Measurements from ENCODE around the gene PPP6R2. TPM values are rescaled to one million over a fixed set of nuclear protein-coding genes. Genes with fewer than 3 reads are reported as not detected.

The PPP6R2 gene, protein sequence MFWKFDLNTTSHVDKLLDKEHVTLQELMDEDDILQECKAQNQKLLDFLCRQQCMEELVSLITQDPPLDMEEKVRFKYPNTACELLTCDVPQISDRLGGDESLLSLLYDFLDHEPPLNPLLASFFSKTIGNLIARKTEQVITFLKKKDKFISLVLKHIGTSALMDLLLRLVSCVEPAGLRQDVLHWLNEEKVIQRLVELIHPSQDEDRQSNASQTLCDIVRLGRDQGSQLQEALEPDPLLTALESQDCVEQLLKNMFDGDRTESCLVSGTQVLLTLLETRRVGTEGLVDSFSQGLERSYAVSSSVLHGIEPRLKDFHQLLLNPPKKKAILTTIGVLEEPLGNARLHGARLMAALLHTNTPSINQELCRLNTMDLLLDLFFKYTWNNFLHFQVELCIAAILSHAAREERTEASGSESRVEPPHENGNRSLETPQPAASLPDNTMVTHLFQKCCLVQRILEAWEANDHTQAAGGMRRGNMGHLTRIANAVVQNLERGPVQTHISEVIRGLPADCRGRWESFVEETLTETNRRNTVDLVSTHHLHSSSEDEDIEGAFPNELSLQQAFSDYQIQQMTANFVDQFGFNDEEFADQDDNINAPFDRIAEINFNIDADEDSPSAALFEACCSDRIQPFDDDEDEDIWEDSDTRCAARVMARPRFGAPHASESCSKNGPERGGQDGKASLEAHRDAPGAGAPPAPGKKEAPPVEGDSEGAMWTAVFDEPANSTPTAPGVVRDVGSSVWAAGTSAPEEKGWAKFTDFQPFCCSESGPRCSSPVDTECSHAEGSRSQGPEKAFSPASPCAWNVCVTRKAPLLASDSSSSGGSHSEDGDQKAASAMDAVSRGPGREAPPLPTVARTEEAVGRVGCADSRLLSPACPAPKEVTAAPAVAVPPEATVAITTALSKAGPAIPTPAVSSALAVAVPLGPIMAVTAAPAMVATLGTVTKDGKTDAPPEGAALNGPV
- total RNA-seq, result 31.6 and 39.3 TPM in 2 replicates

GRCh38 chr22:50342651-50343540, at the start of gene PPP6R2:
Gene PPP6R2 (plus strand): TSS chr22:50343327. CDS start chr22:50393909, 50,582 bp downstream.

DNA sequence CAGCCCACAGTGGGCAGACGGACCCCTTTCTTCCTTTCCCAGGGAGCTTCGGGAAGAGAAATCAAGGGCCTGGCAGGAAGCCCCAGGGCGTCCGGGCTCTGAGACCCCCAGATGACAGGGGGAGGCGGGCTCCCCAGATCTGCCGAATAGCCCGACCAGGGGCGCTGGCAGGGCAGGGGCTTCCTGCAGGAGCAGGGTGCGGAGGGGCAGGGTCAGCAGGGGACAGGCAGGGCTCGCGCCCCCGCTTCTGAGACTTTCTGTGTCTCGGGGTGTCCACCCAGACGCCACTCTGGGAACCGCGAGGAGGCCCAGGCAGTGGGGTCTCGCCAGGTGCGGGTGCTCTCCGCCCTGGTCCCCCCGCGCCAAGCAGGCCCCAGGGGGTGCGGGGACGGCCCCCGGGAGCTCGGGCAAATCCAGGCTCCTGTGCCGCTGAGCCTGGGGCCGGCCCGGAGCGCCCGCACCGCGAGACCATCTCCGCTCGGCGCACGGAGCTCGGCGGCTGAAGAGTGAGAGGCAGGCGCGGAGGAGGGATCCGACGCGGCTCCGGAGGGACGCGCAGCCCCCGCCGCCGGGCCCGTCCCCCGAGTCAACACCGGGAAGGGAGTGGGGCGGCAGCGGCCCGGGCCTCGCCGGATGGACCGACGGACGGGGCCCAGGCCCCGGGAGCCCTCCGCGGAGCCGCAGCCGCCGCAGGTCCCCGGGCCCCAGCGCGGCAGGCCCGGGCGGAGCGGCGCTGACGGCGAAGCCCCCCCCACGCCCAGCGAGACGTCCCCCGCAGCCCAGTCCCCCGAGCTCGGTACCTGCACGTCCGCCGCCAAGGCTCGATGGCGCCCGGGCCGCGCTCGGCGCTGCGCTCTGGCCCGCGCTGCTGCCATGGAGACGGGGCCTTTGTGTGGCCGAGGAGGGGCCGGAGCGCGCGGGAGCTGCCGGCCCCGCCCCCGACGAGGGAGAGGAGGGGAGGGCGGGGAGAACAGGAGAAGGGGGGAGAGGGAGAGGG, 36.1 kb upstream of the PPP6R2 start, which contains the start of gene PLXNB2:
PLXNB2 (minus strand) TSS at position 894 of the 997 bp plus-strand sequence. CDS start 17,062 bp downstream, outside the sequence.

DNA sequence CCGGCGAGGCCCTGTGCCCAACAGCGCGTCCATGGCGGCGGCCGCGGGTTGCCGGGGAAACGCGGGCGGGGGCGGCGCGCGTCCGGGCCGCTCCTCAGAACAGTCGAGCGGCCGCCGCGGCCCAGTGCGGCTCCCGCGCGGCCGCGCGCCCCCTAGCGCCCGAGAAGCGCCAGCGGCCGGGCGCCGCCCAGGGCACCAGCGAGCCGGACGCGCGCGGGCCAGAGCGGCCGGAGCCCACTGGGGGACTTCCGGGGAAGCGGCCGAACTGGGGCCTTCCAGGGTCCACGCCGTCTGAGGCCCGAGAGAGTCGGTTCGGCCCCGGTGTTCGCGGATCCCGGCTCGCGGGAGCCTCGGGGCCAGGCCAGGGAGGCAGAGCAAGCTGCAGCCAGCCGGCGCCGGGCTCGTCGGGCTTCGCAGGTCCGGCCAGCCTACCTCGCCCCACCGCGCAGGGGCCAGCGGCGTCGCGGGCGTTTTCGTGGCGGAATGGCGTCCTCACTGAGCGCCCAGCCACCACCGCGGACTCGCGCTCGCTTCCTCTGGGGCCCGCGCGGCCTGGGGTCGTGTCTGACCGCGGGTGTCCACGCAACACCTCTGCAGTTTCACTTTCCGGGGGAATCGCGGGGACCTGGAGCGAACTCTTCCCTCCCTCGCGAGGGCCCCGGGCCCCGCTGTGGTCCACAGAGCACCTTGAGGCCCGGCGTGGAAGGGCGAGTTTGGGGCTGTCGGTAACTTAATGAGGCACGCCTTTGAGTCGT, 16.0 kb upstream of the PPP6R2 start, which contains the start of gene DENND6B:
DENND6B (minus strand) TSS at position 57 of the 755 bp plus-strand sequence; CDS start at position 33, 24 bp downstream.

GRCh38 chr22:50474710-50475651, 131.9 kb downstream of the PPP6R2 start, which contains the start of gene SBF1:
Gene SBF1 (minus strand): TSS chr22:50475035. CDS start chr22:50474840, 195 bp downstream.

GRCh38 chr22:50481440-50482106, 138.4 kb downstream of the PPP6R2 start, which contains the start of gene ADM2:
Gene ADM2 (plus strand): TSS chr22:50481543. CDS start chr22:50481848, 305 bp downstream.

DNA sequence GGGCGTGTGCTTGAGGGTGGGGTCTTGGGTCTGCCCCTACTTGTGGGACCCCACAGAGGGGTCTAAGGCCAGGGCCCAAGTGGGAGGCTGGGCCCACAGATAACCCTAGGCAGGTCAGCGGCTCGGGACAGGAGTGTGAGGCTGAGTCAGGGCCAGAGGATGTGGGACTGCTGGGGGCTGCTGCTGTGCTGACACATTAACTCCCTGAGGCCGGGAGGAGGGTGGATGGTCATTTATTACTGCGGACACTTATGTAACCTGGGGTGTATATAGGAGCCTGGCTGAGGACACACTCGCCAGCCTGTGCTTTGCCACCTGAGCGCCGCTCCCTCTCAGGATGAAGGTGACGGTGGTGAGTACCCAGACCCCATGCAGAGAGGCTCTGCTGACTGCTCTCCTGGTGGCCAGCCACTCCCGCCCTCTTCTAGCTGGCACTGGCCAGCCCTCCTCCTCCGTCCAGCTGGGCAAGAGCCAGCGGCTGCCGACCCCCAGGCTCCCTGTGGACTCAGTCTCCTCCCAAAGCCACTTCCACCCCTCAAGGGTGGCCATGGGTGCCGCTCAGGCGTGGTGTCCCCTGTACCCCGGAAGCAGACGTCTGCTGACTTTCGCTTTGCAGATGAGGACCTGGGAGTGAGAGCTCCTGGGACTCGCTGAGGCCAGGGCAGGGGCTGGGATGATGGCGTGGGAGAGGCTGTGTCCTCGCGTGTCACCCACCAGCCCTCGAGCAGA, 143.6 kb downstream of the PPP6R2 start, which contains the start of gene MIOX:
MIOX (plus strand) TSS at position 299 of the 729 bp plus-strand sequence; CDS start at position 338, 39 bp downstream.

Other genes starting within 250 kb of the PPP6R2 start
- 2.6 and 2.7 TPM in 2 replicates for gene PANX2, start 172.6 kb upstream of the PPP6R2 start, total RNA-seq
- gene TRABD, start 157.4 kb upstream of the PPP6R2 start, total RNA-seq, result 19.4 and 22.1 TPM in 2 replicates
- 18.1 and 21.4 TPM in 2 replicates for gene SELENOO, start 142.3 kb upstream of the PPP6R2 start, total RNA-seq
- gene TUBGCP6, start 98.3 kb upstream of the PPP6R2 start, total RNA-seq, result 16.3 and 17.3 TPM in 2 replicates
- gene HDAC10, start 92.1 kb upstream of the PPP6R2 start, total RNA-seq, result 29.0 and 29.2 TPM in 2 replicates
- gene MAPK12, start 81.6 kb upstream of the PPP6R2 start, total RNA-seq, result 24.5 and 31.3 TPM in 2 replicates
- gene MAPK11, start 72.9 kb upstream of the PPP6R2 start, total RNA-seq, result 8.3 and 12.4 TPM in 2 replicates
- 211 and 212 TPM in 2 replicates for gene PLXNB2, start 35.7 kb upstream of the PPP6R2 start, total RNA-seq
- 1.1 and 1.4 TPM in 2 replicates for gene DENND6B, start 16.3 kb upstream of the PPP6R2 start, total RNA-seq
- 40.4 and 54.6 TPM in 2 replicates for gene SBF1, start 131.7 kb downstream of the PPP6R2 start, total RNA-seq
- 2.0 and 9.4 TPM in 2 replicates for gene ADM2, start 138.2 kb downstream of the PPP6R2 start, total RNA-seq
- gene MIOX, start 143.5 kb downstream of the PPP6R2 start, total RNA-seq, result not detected in 2 replicates
- 66.0 and 69.6 TPM in 2 replicates for gene LMF2, start 164.4 kb downstream of the PPP6R2 start, total RNA-seq
- 17.7 and 20.5 TPM in 2 replicates for gene NCAPH2, start 164.9 kb downstream of the PPP6R2 start, total RNA-seq
- gene SCO2, start 182.3 kb downstream of the PPP6R2 start, total RNA-seq, result 1.5 and 4.2 TPM in 2 replicates
- gene TYMP, start 186.7 kb downstream of the PPP6R2 start, total RNA-seq, result 31.7 and 36.5 TPM in 2 replicates
- not detected in 2 replicates for gene KLHDC7B, start 202.6 kb downstream of the PPP6R2 start, total RNA-seq
- 3.5 TPM in 1 of 2 replicates, not detected in the other for gene SYCE3, start 219.6 kb downstream of the PPP6R2 start, total RNA-seq
- gene CPT1B, start 235.1 kb downstream of the PPP6R2 start, total RNA-seq, result 0.12 and 0.98 TPM in 2 replicates
- 16.0 and 18.5 TPM in 2 replicates for gene CHKB, start 239.5 kb downstream of the PPP6R2 start, total RNA-seq